Esophagus squamous epithelium (tissue), 4 donors: ENCODE measurements around the gene SETBP1.

Experiments
- POLR2A ChIP-seq, 4 donors: fragments of 450-650 bp; IDR thresholded peaks; one replicate each; pipeline ENCODE4 v1.6.1; 2017; ENCODE audit warnings: antibody characterized with exemption in 4 of 4, mild to moderate bottlenecking in 4 of 4, moderate library complexity in 3 of 4
- TF ChIP-seq, protein P1 (sequence below), 6 experiments: fragments of 450-650 bp in 4 of 6; fragments of 200-600 bp in 2 of 6; sonication (generic) in 2 of 6; IDR thresholded peaks; one replicate each; pipeline ENCODE4 v1.5.1; 2016 to 2019; ENCODE audit warnings: antibody characterized with exemption in 6 of 6, mild to moderate bottlenecking in 4 of 6, moderate library complexity in 4 of 6

DNA sequence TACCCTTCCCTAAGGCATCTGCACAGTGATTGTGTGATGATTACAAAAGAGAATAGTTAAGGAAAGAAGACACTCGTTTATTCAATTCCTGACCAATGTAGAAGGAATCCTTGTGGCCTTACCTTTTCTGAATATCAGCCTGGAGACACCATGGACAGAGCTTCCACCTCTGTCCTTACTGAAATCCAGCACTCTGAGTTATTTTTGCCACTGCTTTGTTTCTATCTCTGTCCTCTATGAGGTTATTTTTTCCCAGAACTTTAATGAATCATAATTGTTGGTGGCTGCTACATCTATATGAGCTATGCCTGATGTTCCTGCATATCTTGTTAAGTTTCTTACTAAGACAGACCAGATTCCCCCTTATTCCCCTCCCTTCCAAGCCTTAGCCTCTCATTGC is 275.1 kb downstream of the SETBP1 start:
- TF ChIP-seq, protein P1, sequence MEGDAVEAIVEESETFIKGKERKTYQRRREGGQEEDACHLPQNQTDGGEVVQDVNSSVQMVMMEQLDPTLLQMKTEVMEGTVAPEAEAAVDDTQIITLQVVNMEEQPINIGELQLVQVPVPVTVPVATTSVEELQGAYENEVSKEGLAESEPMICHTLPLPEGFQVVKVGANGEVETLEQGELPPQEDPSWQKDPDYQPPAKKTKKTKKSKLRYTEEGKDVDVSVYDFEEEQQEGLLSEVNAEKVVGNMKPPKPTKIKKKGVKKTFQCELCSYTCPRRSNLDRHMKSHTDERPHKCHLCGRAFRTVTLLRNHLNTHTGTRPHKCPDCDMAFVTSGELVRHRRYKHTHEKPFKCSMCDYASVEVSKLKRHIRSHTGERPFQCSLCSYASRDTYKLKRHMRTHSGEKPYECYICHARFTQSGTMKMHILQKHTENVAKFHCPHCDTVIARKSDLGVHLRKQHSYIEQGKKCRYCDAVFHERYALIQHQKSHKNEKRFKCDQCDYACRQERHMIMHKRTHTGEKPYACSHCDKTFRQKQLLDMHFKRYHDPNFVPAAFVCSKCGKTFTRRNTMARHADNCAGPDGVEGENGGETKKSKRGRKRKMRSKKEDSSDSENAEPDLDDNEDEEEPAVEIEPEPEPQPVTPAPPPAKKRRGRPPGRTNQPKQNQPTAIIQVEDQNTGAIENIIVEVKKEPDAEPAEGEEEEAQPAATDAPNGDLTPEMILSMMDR (IDR thresholded peaks at IDR 0.05), result no peak
- TF ChIP-seq POLR2A (IDR thresholded peaks at IDR 0.05), result no peak
